HG03064 (cell line): ENCODE data around the gene TCF3.
"Not testable (repeated sequence)": the region's sequence is repeated elsewhere in the genome, so short reads cannot be mapped to it uniquely, and the experiment has no call there.

Source experiments
- ATAC-seq: cut with Tn5 transposase; IDR thresholded peaks from one replicate; pipeline ENCODE4 v1.9.1; 2021; ENCODE audit warnings: low read depth; ENCODE audit not compliant: unreplicated experiment

TCF3 gene

DNA sequence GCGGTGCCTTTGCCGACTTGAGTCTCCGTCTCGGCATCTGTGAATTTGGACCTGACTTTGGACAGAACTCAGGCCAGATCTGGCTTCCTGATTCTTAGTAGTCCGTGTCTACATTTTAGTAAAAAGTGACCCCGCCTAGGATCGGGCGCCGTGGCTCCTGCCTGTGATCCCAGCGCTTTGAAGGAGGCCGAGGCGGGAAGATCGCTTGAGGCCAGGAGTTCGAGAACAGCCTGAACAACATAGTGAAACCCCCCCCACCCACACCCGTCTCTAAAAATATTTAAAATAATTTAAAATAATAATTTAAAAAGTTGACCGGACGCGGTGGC is 849 bp upstream of the TCF3 start:
- ATAC-seq: no peak

- no peak for ATAC-seq
Observed at GRCh38 chr19:1651568-1652291, 685 bp downstream of the TCF3 start.

GRCh38 chr19:1650650-1651567 is 1.5 kb downstream of the TCF3 start:
- no peak for ATAC-seq

GRCh38 chr19:1649706-1650649 is 2.4 kb downstream of the TCF3 start:
- no peak for ATAC-seq

DNA sequence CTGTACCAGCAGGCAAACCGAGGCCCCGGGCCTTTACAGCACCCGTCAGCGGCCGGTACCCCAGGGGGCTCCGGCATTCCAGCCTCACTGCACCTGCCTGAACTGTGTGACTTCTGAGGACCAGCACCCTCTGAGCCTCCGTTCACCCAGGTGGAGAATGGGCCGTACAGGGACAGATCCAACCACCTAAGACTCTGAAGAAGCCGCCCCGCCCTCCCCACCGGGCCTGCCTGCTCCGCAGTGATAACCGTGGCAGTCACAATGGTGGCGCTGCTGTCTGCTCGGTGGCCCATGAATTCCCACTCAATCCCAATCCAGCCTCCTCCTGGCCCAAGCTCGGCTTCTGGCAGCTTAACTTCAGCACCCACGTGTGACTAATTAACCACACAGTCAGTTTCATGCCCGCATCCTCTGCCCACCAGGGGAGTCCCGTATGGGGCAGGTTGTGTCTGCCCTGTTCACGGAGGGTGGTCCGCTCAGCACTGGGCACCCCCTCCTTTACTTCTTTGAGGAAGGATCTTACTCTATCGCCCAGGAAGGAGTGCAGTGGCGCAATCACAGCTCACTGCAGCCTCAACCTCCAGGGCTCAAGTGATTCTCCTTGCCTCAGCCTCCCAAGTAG is 3.4 kb downstream of the TCF3 start:
- ATAC-seq: no peak

GRCh38 chr19:1648459-1648849 is 4.0 kb downstream of the TCF3 start:
- no peak for ATAC-seq

DNA sequence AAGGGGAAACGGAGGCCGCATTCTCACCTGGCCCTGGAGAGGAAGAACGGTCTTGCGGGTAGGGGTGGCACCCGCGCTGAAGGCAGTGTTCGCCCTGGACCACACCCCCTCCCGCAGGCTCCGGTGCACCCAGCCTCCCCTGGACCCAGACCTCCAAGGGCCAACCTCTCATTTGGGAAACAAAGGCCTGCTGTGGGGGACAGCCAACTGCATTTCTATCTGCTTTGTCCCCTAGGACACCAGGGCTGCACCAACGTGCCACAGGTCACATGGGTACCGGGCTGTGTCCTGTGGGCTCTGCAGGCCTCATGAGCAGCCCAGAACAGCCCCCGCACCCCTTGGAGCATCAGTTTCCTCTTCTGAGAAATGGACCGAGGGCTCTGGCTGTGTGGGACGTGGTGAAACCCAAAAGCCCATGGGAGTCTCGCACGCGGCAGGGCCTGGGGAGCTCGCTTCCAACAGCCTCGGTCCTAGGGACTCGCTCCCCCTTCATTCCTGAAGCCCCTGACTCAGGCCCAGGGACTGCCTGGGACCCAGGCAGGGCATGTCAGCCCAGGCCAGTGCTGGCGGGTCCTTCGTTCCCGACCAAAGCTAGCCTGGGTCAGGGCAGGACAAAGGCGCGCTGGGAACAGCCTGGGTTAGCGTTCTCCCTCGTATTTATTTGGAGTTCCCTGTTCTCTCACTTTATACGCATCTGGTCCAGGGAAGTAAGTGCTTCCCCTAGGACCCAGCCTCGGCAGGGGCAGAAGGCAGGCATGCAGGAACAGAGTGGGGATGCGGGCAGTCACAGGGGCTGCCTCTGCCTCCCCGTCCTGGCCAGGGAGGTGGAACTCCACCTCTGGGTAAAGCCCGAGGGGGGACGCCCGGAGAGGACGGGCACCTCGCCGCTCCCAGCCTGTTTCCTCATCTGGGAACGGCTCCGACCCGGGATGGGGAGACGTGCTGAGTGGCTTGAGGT is 4.6 kb downstream of the TCF3 start:
- ATAC-seq: no peak

DNA sequence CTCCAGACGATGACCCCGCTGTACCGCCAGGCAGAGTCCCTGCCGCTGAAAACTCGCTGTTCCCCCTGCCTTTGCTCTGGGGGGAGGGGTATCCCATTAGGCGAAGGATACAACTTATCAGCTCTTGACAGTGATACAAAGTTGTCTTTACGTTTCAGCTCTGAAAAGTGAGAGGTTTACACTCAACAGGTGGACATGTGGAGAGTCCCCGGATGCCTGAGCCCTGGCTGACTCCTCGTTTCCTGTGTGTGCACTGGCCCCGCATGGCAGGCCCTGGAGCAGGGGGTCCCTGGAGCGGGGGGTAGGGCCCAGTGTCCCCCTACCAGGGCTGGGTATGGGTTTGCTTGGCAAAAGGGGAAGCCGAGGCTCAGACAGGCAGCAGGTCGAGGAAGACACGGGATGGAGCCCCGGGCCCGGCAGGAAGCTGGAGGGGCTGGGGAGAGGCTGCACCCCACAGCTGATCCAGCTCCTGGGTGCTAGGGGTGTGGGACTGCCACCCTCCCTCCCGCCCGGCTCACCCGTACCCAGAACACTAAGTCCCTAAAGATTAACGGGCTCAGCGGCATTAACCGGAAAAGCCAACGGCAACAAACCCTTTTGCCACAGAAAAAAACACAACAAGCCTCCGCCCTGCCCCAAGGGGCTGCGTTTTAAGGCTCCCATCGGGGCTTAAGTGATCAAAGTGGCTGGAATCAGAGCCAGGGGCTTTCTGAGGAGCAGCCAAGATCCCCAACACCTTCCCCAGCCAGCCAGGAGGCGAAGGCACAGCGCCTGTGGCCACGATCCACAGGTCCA is 5.6 kb downstream of the TCF3 start:
- no peak for ATAC-seq

- no peak for ATAC-seq
Observed at GRCh38 chr19:1646149-1646548, 6.3 kb downstream of the TCF3 start.

DNA sequence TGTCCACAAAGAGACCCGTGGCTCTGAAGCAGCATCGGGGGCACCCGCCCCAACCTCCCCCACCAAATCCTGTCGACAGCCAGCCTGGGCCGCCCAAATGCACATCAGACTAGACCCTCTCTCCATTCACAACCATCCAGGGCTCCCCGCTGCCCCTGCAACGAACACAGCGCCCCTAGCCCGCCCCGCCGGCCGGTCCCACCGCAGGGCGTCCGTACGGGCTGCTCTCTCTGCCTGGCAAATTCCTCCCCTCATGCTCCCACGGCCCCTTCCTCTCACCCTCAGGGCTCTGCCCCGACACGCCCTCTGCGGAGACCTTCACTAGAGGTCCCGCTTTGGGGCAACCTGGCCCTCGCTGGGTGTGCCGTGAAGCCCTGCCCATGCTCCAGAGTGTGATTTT is 7.1 kb downstream of the TCF3 start:
- ATAC-seq: no peak

DNA sequence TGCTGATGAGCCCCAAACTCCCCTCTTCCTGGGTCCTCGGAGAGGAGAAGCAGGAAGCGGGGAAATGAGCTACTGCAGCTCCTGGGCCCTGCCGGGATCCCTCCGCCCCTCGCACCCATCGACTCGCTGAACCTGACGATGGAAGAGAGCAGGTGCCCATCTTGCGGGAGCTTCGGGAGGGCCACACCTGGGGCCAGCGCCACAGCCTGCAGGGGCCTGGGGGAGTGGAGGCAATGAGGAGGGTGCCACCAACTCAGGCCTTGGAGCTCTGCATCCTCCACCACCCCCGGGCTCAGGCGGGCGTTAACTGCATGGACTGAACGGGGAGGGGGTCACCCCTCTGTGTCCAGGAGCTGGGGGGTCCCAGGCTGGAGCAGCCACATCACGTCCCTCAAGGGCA is 8.3 kb downstream of the TCF3 start:
- ATAC-seq: no peak

DNA sequence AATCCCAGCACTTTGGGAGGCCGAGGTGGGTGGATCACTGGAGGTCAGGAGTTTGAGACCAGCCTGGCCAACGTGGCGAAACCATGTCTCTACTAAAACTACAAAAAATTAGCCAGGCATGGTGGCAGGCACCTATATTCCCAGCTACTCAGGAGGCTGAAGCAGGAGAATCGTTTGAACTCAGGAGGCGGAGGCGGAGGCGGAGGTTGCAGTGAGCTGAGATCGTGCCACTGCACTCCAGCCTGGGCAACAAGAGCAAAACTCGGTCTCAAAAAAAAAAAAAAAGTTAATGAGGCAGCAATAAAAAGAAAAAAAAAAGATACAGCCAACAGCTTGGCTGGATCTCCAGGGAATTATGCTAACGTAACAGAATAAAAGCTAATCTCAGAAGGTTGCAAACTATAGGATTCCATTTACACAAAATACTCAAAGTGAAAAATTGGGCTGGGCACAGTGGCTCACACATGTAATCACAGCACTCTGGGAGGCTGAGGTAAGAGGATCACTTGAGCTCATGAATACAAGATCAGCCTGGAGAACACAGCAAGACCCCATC is 11.4 kb downstream of the TCF3 start:
- not testable (repeated sequence) for ATAC-seq

DNA sequence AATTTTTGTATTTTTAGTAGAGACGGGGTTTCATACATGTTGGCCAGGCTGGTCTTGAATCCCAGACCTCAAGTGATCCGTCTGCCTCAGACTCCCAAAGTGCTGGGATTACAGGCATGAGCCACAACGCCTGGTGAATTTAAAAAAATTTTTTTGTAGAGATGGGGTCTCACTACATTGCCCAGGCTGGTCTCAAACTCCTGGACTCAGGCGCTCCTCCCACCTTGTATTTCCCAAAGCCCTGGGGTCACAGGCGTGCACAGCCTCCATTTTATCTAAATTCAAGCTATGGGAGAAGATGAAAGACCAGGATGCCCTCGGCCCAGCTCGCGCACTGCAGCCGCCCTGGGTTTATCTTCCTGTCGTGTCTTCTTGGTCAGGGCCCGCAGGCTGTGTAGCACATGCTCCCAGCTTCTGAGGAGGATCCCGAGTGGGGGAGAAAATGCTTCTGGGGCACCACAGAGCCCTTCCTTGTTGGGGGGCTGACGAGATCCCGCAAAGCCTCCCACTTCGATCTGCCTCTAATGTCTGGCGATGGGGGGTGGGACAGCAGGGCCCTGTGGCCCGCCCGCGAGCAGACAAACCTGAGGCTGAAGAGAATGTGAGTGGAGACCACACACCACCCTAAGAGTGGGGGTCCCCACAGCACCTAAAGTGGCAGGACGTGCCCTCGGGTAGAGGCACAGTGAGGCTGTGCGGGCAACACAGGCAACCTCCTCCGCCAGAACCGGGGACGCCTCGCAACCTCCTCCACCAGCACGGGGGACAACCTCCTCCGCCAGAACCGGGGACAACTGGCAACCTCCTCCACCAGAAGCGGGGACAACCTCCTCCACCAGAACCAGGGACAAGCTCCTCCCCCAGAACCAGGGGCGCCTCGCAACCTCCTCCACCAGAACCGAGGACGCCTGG is 15.8 kb downstream of the TCF3 start:
- ATAC-seq: no peak

- ATAC-seq: no peak
Observed at GRCh38 chr19:1634938-1635243, 17.5 kb downstream of the TCF3 start.

- no peak for ATAC-seq
Observed at GRCh38 chr19:1634242-1634937, 18.0 kb downstream of the TCF3 start.

- ATAC-seq: no peak
Observed at GRCh38 chr19:1633269-1633826, 19.1 kb downstream of the TCF3 start.
